Measurements from ENCODE around the gene DBN1.

DNA sequence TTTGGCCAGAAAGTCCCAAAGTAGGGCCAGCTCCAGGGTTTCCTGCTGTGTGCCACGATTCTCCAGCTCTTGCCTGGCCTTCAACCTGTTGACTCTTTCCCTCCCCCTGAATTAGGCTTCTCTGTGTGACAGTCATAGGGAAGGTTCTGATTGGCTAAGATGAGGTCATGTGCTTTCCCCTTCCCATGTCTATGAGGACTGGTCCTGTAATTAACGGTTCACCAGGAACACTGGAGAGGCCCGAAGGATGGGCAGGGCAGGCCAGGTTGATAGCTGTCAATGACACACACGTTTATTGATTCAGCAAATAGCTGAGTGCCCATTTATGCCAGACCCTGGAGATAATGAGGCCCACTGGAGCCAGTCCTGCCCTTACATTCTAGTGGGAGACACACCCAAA, 35.8 kb downstream of the DBN1 start:
- TF ChIP-seq, protein P1, sequence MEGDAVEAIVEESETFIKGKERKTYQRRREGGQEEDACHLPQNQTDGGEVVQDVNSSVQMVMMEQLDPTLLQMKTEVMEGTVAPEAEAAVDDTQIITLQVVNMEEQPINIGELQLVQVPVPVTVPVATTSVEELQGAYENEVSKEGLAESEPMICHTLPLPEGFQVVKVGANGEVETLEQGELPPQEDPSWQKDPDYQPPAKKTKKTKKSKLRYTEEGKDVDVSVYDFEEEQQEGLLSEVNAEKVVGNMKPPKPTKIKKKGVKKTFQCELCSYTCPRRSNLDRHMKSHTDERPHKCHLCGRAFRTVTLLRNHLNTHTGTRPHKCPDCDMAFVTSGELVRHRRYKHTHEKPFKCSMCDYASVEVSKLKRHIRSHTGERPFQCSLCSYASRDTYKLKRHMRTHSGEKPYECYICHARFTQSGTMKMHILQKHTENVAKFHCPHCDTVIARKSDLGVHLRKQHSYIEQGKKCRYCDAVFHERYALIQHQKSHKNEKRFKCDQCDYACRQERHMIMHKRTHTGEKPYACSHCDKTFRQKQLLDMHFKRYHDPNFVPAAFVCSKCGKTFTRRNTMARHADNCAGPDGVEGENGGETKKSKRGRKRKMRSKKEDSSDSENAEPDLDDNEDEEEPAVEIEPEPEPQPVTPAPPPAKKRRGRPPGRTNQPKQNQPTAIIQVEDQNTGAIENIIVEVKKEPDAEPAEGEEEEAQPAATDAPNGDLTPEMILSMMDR (IDR thresholded peaks at IDR 0.05; ENCODE audit: borderline replicate concordance, extremely low read depth, low read length, poor library complexity, severe bottlenecking) = no peak
- TF ChIP-seq EZH2 (IDR thresholded peaks at IDR 0.05; ENCODE audit: borderline replicate concordance, low read depth, low read length, severe bottlenecking) = no peak
